PC-9 (cell line): ENCODE measurements around the gene SIAH3.

ENCODE experiments used
- CTCF ChIP-seq: fragments of 200-600 bp; sonication (generic); conservative IDR thresholded peaks from 2 replicates; pipeline ENCODE4 v1.6.1; 2017; ENCODE audit warnings: mixed run types, antibody characterized with exemption, mild to moderate bottlenecking, moderate library complexity
- EZH2 ChIP-seq: fragments of 200-600 bp; sonication (generic); IDR thresholded peaks from 2 replicates; pipeline ENCODE4 v1.8.0; 2017; ENCODE audit warnings: antibody characterized with exemption, low read depth

- TF ChIP-seq CTCF, result no peak
- no peak for TF ChIP-seq EZH2
These were observed 47.9 kb upstream of the SIAH3 start for GRCh38 chr13:45899406-45899805.
